Measurements from ENCODE around the gene DDX56.
"Not testable (repeated sequence)": the region's sequence is repeated elsewhere in the genome, so short reads cannot be mapped to it uniquely, and the experiment has no call there.

The DDX56 gene

GRCh38 chr7:44563171-44563679, 10.5 kb downstream of the DDX56 start:
- no peak for DNase-seq (ENCODE audit: low read depth)

GRCh38 chr7:44562622-44562962, 11.1 kb downstream of the DDX56 start:
- not testable (repeated sequence) for DNase-seq (ENCODE audit: low read depth)

DNA sequence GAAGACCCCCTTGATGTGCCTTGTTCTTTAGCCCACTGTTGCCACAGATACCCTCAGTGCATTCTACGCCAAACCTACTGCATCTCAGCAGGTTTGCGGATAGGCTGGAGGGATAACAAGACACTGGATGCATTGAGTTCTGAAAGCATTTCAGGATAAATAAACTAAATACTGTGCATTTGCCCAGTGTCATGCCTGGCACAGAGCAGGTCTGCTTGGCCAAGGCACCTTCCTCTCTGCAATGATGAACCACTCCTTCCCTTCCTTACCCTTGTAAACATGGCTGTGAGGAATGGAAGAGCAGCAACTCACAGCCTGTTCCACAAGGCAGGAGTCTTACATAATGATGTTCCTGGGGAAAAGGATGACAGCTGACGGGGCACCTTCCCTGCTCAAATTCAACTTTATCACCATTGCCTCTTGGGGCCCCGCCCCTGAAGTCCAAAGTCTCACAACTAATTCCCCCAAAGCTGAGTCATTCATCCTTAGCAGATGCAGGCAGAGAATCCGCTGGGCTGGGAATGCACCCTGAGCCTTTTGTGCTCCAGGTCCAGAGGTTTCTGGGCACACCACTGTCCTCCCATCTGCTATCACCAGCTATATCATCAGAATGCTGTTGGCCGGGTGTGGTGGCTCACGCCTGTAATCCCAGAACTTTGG, 11.6 kb downstream of the DDX56 start:
- no peak for DNase-seq (ENCODE audit: low read depth)

- no peak for DNase-seq (ENCODE audit: low read depth)
These were observed 12.2 kb downstream of the DDX56 start for GRCh38 chr7:44561481-44561880.

- no peak for DNase-seq (ENCODE audit: low read depth)
These were observed 14.2 kb downstream of the DDX56 start for GRCh38 chr7:44559485-44559884.

DNA sequence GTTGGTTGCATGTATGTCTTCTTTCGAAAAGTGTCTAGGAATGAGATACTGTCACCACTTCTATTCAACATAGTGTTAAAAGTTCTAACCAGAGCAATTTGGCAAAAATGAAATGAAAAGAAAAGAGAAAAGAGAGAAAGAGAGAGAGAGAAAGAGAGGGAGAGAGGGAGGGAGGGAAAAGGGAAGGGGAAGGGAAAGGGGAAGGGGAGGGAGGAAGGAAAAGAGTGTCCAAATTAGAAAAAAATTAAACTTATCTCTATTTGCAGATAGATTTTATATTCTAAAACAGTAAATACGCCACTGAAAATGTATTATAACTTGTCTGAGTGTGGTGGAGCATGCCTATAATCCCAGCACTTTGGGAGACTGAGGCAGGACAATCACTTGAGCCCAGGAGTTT, 16.2 kb downstream of the DDX56 start:
- DNase-seq (ENCODE audit: low read depth): no peak

GRCh38 chr7:44555350-44555749, 18.4 kb downstream of the DDX56 start:
- DNase-seq (ENCODE audit: low read depth): no peak

GRCh38 chr7:44552473-44553005, 21.2 kb downstream of the DDX56 start:
- not testable (repeated sequence) for DNase-seq (ENCODE audit: low read depth)

DNA sequence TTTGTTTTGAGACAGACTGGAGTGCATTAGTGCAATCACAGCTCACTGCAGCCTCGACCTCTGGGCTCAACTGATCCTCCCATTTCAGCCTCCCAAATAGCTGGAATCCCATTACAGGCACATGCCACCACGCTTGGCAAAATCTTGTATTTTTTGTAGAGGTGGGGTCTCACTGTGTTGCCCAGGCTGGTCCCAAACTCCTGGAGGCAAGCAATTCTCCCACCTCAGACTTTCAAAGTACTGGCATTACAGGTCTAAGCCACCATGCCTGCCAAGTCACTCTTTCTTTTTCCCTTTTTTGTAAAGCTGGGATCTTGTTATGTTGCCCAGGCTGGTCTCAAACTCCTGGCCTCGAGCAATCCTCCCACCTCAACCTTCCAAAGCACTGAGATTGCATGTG, 24.3 kb downstream of the DDX56 start:
- DNase-seq (ENCODE audit: low read depth): no peak

DNA sequence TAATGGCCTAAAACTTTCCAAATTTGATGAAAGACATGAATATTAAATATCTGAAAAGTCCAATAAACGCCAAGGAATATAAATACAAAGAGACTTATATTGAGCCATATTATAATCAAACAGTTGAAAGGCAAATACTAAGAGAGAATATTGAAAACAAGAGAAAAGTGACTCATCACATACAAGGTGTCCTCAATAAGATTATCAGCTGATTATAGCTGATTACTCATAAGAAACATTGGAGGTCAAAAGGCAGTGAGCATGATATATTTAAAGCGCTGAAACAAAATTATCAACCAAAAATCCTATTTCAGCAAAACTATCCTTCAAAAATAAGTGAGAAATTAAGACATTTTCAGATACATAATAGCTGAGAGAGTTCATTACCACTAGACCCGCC, 24.8 kb downstream of the DDX56 start:
- no peak for DNase-seq (ENCODE audit: low read depth)

DNA sequence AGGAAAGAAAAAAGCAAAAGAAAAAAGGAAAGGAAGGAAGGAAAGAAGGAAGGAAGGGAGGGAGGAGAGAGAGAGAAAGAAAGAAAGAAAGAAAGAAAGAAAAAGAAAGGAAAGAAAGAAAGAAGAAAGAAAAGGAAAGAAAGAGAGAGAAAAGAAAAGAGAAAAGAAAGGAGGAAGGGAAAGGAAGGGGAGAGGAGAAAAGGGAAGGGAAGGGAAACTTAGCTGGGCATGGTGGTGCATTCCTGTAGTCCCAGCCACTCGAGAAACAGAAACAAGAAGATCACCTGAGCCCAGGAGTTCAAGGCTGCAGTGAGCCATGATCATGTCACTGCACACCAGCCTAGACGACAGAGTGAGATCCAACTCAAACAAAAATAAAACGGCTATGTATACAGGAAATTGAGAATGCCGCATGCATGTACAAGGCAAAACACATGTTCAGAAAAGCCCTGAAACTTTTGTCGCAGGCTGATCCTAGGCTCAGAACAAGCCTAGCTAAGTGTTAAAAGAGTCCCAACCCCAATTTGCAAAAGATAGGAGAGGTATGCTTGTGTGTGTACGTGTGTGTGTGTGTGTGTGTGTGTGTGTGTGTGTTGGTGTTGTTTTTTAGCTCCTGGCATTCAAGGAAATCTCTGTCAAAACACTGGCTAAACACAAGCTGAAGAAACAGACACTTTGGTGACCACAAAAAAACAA, 26.0 kb downstream of the DDX56 start:
- DNase-seq (ENCODE audit: low read depth): no peak

- DNase-seq (ENCODE audit: low read depth): no peak
These were observed 31.7 kb downstream of the DDX56 start for GRCh38 chr7:44541876-44542610.

GRCh38 chr7:44541028-44541869, 32.5 kb downstream of the DDX56 start, which contains the start of gene NPC1L1:
TSS of gene NPC1L1 (minus strand) at chr7:44541330. CDS start at chr7:44541259, 71 bp downstream.
- no peak for DNase-seq (ENCODE audit: low read depth)

- DNase-seq (ENCODE audit: low read depth): no peak
These were observed 33.1 kb downstream of the DDX56 start for GRCh38 chr7:44540592-44541027.

DNA sequence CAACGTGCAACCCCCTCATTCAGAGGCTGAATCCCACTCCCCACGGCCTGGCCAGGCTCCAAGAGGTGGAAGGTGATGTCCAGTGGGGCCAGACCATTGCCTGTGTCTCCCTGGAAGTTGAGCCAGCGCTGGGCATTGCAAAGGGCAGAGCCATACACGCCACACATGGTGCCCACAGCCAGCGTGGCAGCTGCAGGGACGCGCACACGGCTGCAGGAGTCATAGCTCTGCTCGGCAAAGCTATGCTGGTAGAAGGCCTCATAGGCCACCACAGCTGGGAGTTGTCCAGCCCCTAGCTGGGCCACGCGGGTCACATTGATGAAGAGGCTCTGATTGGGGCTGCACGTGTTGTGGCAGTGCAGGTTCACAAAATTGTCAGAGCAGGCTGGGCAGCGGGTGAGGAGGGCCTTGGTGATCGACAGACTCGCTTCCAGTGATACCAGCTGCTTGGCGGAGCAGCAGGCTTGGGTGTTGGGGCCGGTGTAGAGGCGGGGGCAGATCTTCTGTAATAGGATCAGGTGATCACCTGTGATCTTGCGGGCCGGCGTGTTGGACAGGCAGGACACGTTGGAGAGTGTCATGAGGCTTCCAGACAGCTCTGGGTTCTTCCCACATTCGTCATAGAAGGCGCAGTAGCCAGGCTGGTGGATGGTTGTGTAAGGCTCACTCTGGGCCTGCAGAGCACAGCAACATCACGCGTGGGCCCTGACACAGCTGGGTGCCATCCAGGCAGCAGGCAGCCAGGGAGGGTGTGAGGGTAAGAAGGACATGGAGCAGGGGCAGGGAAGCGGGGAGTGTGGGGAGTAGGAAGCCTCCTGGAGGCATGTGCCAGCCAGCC, 33.8 kb downstream of the DDX56 start:
- no peak for DNase-seq (ENCODE audit: low read depth)

GRCh38 chr7:44538798-44539668, 34.7 kb downstream of the DDX56 start:
- no peak for DNase-seq (ENCODE audit: low read depth)

DNA sequence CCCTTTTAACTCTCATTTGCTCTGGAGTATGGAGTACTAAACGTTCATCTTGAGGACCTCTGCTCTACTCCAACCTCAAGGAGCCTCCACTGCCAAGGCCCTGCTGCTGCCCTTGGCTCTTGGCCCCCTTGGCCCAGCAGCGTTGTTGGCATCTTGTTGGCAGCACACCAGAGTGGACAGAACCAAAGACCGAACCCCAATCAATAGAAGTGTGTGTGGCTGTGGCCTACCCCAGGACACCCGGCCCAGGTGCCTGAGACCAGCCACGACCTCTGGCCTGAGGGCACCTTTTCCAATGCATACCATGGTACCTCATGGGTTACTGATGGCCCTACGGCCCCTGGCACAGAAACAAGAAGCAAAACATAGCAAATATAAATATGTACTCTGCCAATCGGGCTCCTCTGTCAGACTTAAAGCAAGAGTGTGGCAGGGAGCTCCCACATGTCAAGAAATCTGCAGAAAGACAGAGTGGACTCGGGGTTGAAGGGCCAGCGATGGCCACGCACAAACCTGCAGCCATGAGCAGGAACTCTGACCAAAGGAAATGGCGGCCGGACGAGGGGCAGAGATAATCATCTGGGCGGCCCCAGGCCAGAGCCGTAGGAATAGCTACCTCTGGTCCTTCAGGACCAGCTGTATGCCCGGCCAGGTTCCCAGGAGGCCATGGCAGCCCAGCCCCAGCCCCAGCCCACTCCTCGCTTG, 35.5 kb downstream of the DDX56 start:
- DNase-seq (ENCODE audit: low read depth): no peak

DNA sequence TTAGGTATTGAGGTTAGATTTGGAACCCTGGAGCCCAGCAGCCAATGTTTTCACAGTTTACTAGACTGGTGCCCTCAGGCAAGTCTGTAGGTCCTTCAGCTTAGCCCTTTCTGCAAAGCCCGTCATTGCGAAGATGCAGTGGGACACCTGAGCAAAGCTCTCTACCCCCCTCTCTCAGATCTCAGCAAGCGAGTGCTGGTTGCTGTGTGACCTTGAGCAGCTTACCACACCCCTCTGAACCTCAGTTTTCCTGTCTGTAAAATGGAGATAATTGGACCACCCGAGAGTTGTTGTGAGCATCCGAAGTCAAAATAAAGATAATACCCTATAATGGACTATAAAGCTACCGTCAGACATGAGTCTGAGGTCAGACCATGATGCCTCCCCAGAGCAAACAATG, 36.3 kb downstream of the DDX56 start:
- DNase-seq (ENCODE audit: low read depth): no peak

- DNase-seq (ENCODE audit: low read depth): no peak
These were observed 37.6 kb downstream of the DDX56 start for GRCh38 chr7:44536090-44536489.
